ENCODE results near the gene NCK1.
"Not testable (repeated sequence)": the region's sequence is repeated elsewhere in the genome, so short reads cannot be mapped to it uniquely, and the experiment has no call there.

The NCK1 gene

DNA sequence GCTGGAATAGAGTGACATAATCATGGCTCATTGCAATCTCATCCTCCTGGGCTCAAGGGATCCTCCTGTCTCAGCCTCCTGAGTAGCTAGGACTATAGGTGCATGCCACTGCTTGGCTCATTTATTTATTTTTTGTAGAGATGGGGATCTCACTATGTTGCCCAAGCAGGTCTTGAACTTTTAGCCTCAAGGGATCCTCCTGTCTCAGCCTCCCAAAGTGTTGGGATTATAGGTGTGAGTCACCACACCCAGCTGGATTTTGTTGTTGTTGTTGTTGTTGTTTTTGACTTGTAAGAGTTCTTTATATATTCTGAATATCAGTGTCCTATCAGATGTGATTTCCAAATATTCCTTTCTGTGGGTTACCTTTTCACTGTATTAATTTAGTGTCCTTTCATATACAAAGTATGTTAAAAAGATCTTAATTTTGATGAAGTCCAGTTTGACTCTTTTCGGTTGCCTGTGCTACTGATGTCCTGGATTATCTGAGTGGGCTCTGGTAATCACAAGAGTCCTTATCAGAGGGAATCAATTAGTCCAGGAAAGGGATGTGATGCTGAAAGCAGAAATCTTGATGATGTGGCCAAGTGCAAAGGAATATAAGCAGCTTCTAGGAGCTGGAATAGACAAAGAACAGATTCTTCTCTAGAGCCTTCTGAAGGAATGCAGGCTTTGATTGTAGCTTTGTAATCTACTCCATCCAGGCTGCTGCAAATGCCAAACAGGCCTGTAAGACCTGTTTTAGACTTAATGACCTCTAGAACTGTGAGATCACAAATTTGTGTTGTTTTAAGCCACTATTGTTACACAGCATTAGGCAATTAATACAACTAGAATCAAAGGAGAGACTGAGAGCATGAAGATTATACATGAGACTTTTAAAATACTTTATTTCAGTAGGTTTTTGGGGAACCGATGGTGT lies 30.2 kb downstream of the NCK1 start:
- H3K27me3 ChIP-seq (ENCODE audit: control insufficient read depth, insufficient read depth, low read length), result no peaks in the 10 kb centered on the region
- no peaks in the 10 kb centered on the region for H3K36me3 ChIP-seq (ENCODE audit: control insufficient read depth, insufficient read depth, low read length)
- H3K4me2 ChIP-seq (ENCODE audit: low read length), result no peak overlapping the region
- H3K27ac ChIP-seq, result no peak overlapping the region
- TF ChIP-seq, protein P1, sequence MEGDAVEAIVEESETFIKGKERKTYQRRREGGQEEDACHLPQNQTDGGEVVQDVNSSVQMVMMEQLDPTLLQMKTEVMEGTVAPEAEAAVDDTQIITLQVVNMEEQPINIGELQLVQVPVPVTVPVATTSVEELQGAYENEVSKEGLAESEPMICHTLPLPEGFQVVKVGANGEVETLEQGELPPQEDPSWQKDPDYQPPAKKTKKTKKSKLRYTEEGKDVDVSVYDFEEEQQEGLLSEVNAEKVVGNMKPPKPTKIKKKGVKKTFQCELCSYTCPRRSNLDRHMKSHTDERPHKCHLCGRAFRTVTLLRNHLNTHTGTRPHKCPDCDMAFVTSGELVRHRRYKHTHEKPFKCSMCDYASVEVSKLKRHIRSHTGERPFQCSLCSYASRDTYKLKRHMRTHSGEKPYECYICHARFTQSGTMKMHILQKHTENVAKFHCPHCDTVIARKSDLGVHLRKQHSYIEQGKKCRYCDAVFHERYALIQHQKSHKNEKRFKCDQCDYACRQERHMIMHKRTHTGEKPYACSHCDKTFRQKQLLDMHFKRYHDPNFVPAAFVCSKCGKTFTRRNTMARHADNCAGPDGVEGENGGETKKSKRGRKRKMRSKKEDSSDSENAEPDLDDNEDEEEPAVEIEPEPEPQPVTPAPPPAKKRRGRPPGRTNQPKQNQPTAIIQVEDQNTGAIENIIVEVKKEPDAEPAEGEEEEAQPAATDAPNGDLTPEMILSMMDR (IDR thresholded peaks at IDR 0.05), result no peak
- peaks cover 56% of the 10 kb centered on the region for H3K79me2 ChIP-seq
- H3K4me1 ChIP-seq, result peaks cover 7% of the 10 kb centered on the region
- H3K4me3 ChIP-seq (ENCODE audit: low read depth, low read length), result no peak overlapping the region
- H3K9me3 ChIP-seq (ENCODE audit: control insufficient read depth, low read length), result no peaks in the 10 kb centered on the region
- H3K9ac ChIP-seq, result no peak overlapping the region
- H2AFZ ChIP-seq, result no peak overlapping the region

DNA sequence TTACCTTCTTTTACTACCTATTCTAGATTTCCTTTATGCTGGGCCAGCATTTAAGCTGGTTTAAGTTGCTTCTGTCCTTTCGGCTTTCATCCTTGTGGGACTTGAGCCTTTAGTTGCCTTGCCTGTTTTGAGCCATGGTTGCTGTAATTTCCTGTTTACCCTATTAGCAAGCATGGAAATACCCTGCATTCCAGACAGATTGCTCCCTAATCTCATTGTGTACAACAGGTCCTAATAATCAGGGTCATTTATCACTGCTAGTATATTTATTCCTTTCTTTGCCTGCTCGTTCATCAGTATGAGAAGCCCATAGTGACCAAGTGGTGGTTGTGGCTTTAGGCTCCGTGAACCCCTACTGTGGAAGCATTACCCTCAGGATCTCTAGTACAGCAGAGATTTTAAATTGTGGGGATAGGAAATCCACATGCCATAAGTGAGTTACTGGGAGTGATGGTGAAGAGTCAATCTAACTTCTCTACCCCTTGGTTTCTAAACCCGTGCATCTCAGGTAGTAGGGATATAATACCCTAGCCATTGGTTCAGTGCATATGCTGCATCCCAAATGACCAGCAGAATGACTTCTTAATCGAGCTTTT lies 31.9 kb downstream of the NCK1 start:
- Histone ChIP-seq H2AFZ (no peak overlapping the region), H3K27ac (no peak overlapping the region), H3K4me1 (peaks cover 7% of the 10 kb centered on the region)

DNA sequence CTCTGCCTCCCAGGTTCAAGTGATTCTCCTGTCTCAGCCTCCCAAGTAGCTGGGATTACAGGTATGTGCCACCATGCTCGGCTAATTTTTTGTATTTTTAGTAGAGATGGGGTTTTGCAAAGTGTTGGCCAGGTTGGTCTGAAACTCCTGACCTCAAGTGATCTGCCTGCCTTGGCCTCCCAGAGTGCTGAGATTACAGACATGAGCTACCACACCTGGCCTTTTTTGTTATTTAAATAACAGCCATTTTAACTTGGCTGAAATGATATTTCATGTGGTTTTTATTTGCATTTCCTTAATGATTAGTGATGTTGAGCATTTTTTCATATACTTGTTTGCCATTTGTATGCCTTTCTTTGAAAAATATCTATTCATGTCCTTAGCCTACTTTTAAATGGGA lies 35.2 kb downstream of the NCK1 start:
- not testable (repeated sequence) for H3K4me2 ChIP-seq (ENCODE audit: low read length); H3K9me3 ChIP-seq (ENCODE audit: control insufficient read depth, low read length); H3K36me3 ChIP-seq (ENCODE audit: control insufficient read depth, insufficient read depth, low read length); H3K4me1 ChIP-seq; H2AFZ ChIP-seq; H3K9ac ChIP-seq; H3K27ac ChIP-seq; H3K27me3 ChIP-seq (ENCODE audit: control insufficient read depth, insufficient read depth, low read length); H3K4me3 ChIP-seq (ENCODE audit: low read depth, low read length)
- peaks cover 31% of the 10 kb centered on the region for H3K79me2 ChIP-seq

More for the DNA sequence above, 31.9 kb downstream of the NCK1 start:
- Histone ChIP-seq H3K9me3 (ENCODE audit: control insufficient read depth, low read length) (no peaks in the 10 kb centered on the region), H3K79me2 (peaks cover 42% of the 10 kb centered on the region), H3K4me3 (ENCODE audit: low read depth, low read length) (no peak overlapping the region), H3K4me2 (ENCODE audit: low read length) (no peak overlapping the region), H3K36me3 (ENCODE audit: control insufficient read depth, insufficient read depth, low read length) (no peaks in the 10 kb centered on the region), H3K27me3 (ENCODE audit: control insufficient read depth, insufficient read depth, low read length) (no peaks in the 10 kb centered on the region), H3K9ac (no peak overlapping the region)
- TF ChIP-seq, protein P1 (IDR thresholded peaks at IDR 0.05), result no peak

DNA sequence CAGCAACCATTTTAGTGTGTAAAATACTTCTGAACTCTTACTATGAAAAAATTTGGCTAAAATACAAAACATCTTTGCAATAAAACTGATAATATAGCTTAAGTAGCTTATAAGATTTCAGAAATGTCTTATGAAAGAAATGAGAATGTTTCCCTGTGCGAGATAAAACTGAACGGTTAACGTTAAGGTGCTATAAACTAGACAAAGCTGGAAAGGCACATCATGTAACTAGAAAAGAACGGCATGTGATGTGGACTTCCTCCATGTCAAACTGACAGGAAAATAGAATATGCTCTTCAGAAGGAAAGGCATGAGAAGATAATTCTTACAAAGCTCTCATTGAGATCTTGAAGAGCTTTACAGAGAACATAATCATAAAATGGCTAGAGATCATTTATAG lies 36.5 kb downstream of the NCK1 start:
- Histone ChIP-seq H3K79me2 (peaks cover 31% of the 10 kb centered on the region), H3K27ac (no peak overlapping the region)

DNA sequence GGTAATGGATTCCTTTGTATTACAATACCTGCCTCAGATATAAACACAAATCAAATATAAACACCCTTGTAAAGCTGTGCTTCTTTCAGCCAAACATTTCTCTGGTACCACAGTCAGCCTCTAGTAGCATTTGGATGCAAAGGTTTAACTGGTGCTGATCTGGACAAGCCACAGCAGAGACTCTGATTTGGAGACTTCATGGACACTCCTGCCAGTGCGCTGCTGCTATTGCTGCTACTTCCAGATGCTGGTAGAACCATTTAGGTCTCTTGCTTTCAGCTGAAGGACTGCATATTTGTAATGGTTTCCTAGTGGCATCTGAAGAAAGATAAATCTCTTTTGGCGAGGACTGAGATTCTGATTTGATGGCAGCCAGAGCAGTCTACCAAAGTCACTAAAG lies 36.9 kb downstream of the NCK1 start:
- peaks cover 30% of the 10 kb centered on the region for H3K79me2 ChIP-seq
- H3K27ac ChIP-seq, result no peak overlapping the region
- H3K36me3 ChIP-seq (ENCODE audit: control insufficient read depth, insufficient read depth, low read length), result no peaks in the 10 kb centered on the region
- no peaks in the 10 kb centered on the region for H3K9me3 ChIP-seq (ENCODE audit: control insufficient read depth, low read length)
- no peak overlapping the region for H3K9ac ChIP-seq
- no peak overlapping the region for H2AFZ ChIP-seq
- no peak overlapping the region for H3K4me3 ChIP-seq (ENCODE audit: low read depth, low read length)
- H3K27me3 ChIP-seq (ENCODE audit: control insufficient read depth, insufficient read depth, low read length), result no peaks in the 10 kb centered on the region
- no peak overlapping the region for H3K4me2 ChIP-seq (ENCODE audit: low read length)
- H3K4me1 ChIP-seq, result peaks cover under 1% of the 10 kb centered on the region
- TF ChIP-seq, protein P1 (IDR thresholded peaks at IDR 0.05), result no peak

More for the DNA sequence above, 36.5 kb downstream of the NCK1 start:
- H3K9ac ChIP-seq, result no peak overlapping the region
- H3K36me3 ChIP-seq (ENCODE audit: control insufficient read depth, insufficient read depth, low read length), result no peaks in the 10 kb centered on the region
- no peak overlapping the region for H2AFZ ChIP-seq
- TF ChIP-seq, protein P1 (IDR thresholded peaks at IDR 0.05), result no peak
- no peak overlapping the region for H3K4me2 ChIP-seq (ENCODE audit: low read length)
- no peak overlapping the region for H3K4me3 ChIP-seq (ENCODE audit: low read depth, low read length)
- H3K27me3 ChIP-seq (ENCODE audit: control insufficient read depth, insufficient read depth, low read length), result no peaks in the 10 kb centered on the region
- peaks cover 4% of the 10 kb centered on the region for H3K4me1 ChIP-seq
- no peaks in the 10 kb centered on the region for H3K9me3 ChIP-seq (ENCODE audit: control insufficient read depth, low read length)
